HL-60 (cell line): ENCODE results near the gene POLN.

Experiments
- CTCF ChIP-seq: IDR thresholded peaks from one replicate; pipeline ENCODE4 v1.5.1; 2011; ENCODE audit warnings: low read length, control low read depth, inconsistent platforms; ENCODE audit not compliant: insufficient read depth
- GABPA ChIP-seq: IDR thresholded peaks from 2 replicates; pipeline ENCODE4 v1.6.1; 2012; ENCODE audit warnings: low read depth
- POLR2AphosphoS5 ChIP-seq: IDR thresholded peaks from 2 replicates; pipeline ENCODE4 v1.6.1; 2012; ENCODE audit warnings: low read depth
- REST ChIP-seq: IDR thresholded peaks from 2 replicates; pipeline ENCODE4 v1.6.1; 2012; ENCODE audit warnings: low read depth; ENCODE audit not compliant: insufficient replicate concordance

GRCh38 chr4:2062168-2062807 lies 179.6 kb downstream of the POLN start:
- TF ChIP-seq CTCF, result no peak
- no peak for TF ChIP-seq REST
- TF ChIP-seq GABPA, result no peak
- no peak for TF ChIP-seq POLR2AphosphoS5
